WTC11 (cell line): ENCODE data around the gene GORAB. TPM values are rescaled to one million over a fixed set of nuclear protein-coding genes. Genes with fewer than 3 reads are reported as not detected.

Experiments used
- ATAC-seq: fragments of 200-7000 bp; cut with Tn5 transposase; 2 replicates; pipeline ENCODE4 v1.10.0; 2021; ENCODE audit warnings: mild to moderate bottlenecking, moderate library complexity
- CTCF ChIA-PET: fragments of 300-600 bp; sonication (Branson Sonifier 250); formaldehyde crosslinking; loops from one replicate; lab custom pipeline; 2021; ENCODE audit warnings: antibody characterized with exemption; lab: Charles Lee
- POLR2A ChIA-PET: fragments of 350-600 bp; sonication (Branson Sonifier 250); formaldehyde crosslinking; loops from one replicate; lab custom pipeline; 2021; ENCODE audit warnings: antibody characterized with exemption; lab: Charles Lee
- DNase-seq: peaks from one replicate; pipeline ENCODE4 v3.0.0; 2021; ENCODE audit warnings: low spot score
- H3K27ac Mint-ChIP-seq: 2 replicates; pipeline ENCODE4 v1.8.0; 2021; ENCODE audit warnings: mixed read lengths
- H3K27me3 Mint-ChIP-seq: 2 replicates; pipeline ENCODE4 v1.8.0; 2021; ENCODE audit warnings: low read depth, mild to moderate bottlenecking, moderate library complexity, mixed read lengths
- H3K36me3 Mint-ChIP-seq: 2 replicates; pipeline ENCODE4 v1.8.0; 2021; ENCODE audit warnings: mixed read lengths
- H3K4me1 Mint-ChIP-seq: 2 replicates; pipeline ENCODE4 v1.8.0; 2022; ENCODE audit warnings: mixed read lengths
- H3K4me3 Mint-ChIP-seq: 2 replicates; pipeline ENCODE4 v1.8.0; 2021; ENCODE audit warnings: mild to moderate bottlenecking, moderate library complexity, mixed read lengths
- H3K9me3 Mint-ChIP-seq: 2 replicates; pipeline ENCODE4 v1.8.0; 2021; ENCODE audit warnings: mixed read lengths
- ATF6 ChIP-seq: sonication (generic); formaldehyde crosslinking; IDR thresholded peaks from 2 replicates; pipeline ENCODE4 v1.8.1; 2023; ENCODE audit warnings: mild to moderate bottlenecking, missing genetic modification reagents
- CTCF ChIP-seq: fragments of 200-600 bp; IDR thresholded peaks from 2 replicates; pipeline ENCODE4 v1.8.0; 2022; ENCODE audit warnings: antibody characterized with exemption
- ELF4 ChIP-seq: sonication (generic); formaldehyde crosslinking; IDR thresholded peaks from 2 replicates; pipeline ENCODE4 v1.8.1; 2022; ENCODE audit warnings: low read depth, mild to moderate bottlenecking, moderate library complexity, missing genetic modification reagents
- EMX1 ChIP-seq: fragments of 250-450 bp; sonication (Bioruptor Pico); IDR thresholded peaks from 2 replicates; pipeline ENCODE4 v1.8.0; 2021; ENCODE audit warnings: mild to moderate bottlenecking
- FOXK1 ChIP-seq: sonication (generic); formaldehyde crosslinking; IDR thresholded peaks from 2 replicates; pipeline ENCODE4 v1.8.0; 2022; ENCODE audit warnings: mild to moderate bottlenecking, moderate library complexity, missing genetic modification reagents
- FOXP4 ChIP-seq: sonication (generic); formaldehyde crosslinking; IDR thresholded peaks from 2 replicates; pipeline ENCODE4 v1.8.0; 2022; ENCODE audit warnings: mild to moderate bottlenecking, missing genetic modification reagents
- JAZF1 ChIP-seq: fragments of 250-450 bp; sonication (Bioruptor Pico); IDR thresholded peaks from 2 replicates; pipeline ENCODE4 v1.9.0; 2021; ENCODE audit warnings: moderate library complexity, mild to moderate bottlenecking, inconsistent platforms
- KAT7 ChIP-seq: sonication (generic); formaldehyde crosslinking; IDR thresholded peaks from 2 replicates; pipeline ENCODE4 v1.8.1; 2023; ENCODE audit warnings: missing genetic modification reagents, mild to moderate bottlenecking, borderline replicate concordance
- NFATC4 ChIP-seq: fragments of 250-450 bp; sonication (Bioruptor Pico); IDR thresholded peaks from 2 replicates; pipeline ENCODE4 v1.9.0; 2021; ENCODE audit warnings: mild to moderate bottlenecking
- NFE2L1 ChIP-seq: sonication (generic); formaldehyde crosslinking; IDR thresholded peaks from 2 replicates; pipeline ENCODE4 v1.8.1; 2023; ENCODE audit warnings: missing genetic modification reagents
- PREB ChIP-seq: sonication (generic); formaldehyde crosslinking; IDR thresholded peaks from 2 replicates; pipeline ENCODE4 v1.8.1; 2022; ENCODE audit warnings: mild to moderate bottlenecking, missing genetic modification reagents, moderate library complexity, borderline replicate concordance
- PRRX2 ChIP-seq: fragments of 250-450 bp; sonication (Bioruptor Pico); IDR thresholded peaks from 2 replicates; pipeline ENCODE4 v1.8.0; 2021; ENCODE audit warnings: mild to moderate bottlenecking
- RELA ChIP-seq: sonication (generic); formaldehyde crosslinking; IDR thresholded peaks from 2 replicates; pipeline ENCODE4 v1.8.1; 2022; ENCODE audit warnings: missing genetic modification reagents, mild to moderate bottlenecking, borderline replicate concordance
- SOX15 ChIP-seq: fragments of 250-450 bp; sonication (Bioruptor Pico); IDR thresholded peaks from 2 replicates; pipeline ENCODE4 v1.9.0; 2021; ENCODE audit warnings: mild to moderate bottlenecking
- SP1 ChIP-seq: sonication (generic); formaldehyde crosslinking; conservative IDR thresholded peaks from 2 replicates; pipeline ENCODE4 v1.8.1; 2022; ENCODE audit warnings: missing genetic modification reagents
- ZNF281 ChIP-seq: sonication (generic); formaldehyde crosslinking; IDR thresholded peaks from 2 replicates; pipeline ENCODE4 v1.8.0; 2023; ENCODE audit warnings: mild to moderate bottlenecking, missing genetic modification reagents
- ZNF396 ChIP-seq: fragments of 250-450 bp; sonication (Bioruptor Pico); IDR thresholded peaks from 2 replicates; pipeline ENCODE4 v1.8.0; 2021; ENCODE audit warnings: mild to moderate bottlenecking, moderate library complexity, borderline replicate concordance
- ZSCAN18 ChIP-seq: fragments of 250-450 bp; sonication (Bioruptor Pico); IDR thresholded peaks from 2 replicates; pipeline ENCODE4 v2.1.2; 2022; ENCODE audit warnings: mild to moderate bottlenecking, moderate library complexity
- total RNA-seq: library from RNA; stranded (reverse); gene quantifications from 3 replicates; pipeline ENCODE4 v1.2.3, GENCODE V29; 2021

The GORAB gene
- total RNA-seq, 1 experiment from 2014 or later: 9.1 TPM

- Mint-ChIP-seq H3K36me3 (peaks cover 9% of the 10 kb centered on the region), H3K4me3 (no peak overlapping the region), H3K9me3 (peaks cover 22% of the 10 kb centered on the region), H3K27ac (no peak overlapping the region), H3K27me3 (peaks cover 2% of the 10 kb centered on the region; the same call in 1 of the 2 replicates), H3K4me1 (peaks cover 16% of the 10 kb centered on the region)
- DNase-seq (no peak), ATAC-seq (no peak)
- CTCF ChIA-PET: no interaction called here
- POLR2A ChIA-PET: no interaction called here
- no peak for TF ChIP-seq SOX15 (CRISPR knock-in tag)
Measured at GRCh38 chr1:170483051-170483450, 48.9 kb upstream of the GORAB start.

GRCh38 chr1:170487503-170487902 is 44.5 kb upstream of the GORAB start:
- Mint-ChIP-seq H3K4me3 (no peak overlapping the region), H3K27me3 (peaks cover 28% of the 10 kb centered on the region), H3K27ac (peak overlapping the region; percentile 93), H3K36me3 (peaks cover 9% of the 10 kb centered on the region), H3K9me3 (peaks cover 16% of the 10 kb centered on the region), H3K4me1 (peaks cover 42% of the 10 kb centered on the region)
- ChIA-PET CTCF (no interaction called here), POLR2A (no interaction called here)
- TF ChIP-seq FOXP4: peak; percentile 57; the same call in 1 of the 2 replicates
- no peak for TF ChIP-seq ZSCAN18 (CRISPR knock-in tag)
- TF ChIP-seq FOXK1 (CRISPR knock-in tag): peak; percentile 70; the same call in 1 of the 2 replicates
- DNase-seq (no peak), ATAC-seq (peak; percentile 83)

- no peak overlapping the region for H3K4me3 Mint-ChIP-seq
- no peak overlapping the region for H3K27ac Mint-ChIP-seq
- DNase-seq (no peak), ATAC-seq (peak; percentile 61)
- peaks cover 28% of the 10 kb centered on the region for H3K27me3 Mint-ChIP-seq
- TF ChIP-seq PRRX2 (CRISPR knock-in tag) (no peak), SP1 (CRISPR knock-in tag) (0 out of 2 replicates have a peak, but pooled peaks have one; percentile 17), CTCF (no peak)
- peaks cover 68% of the 10 kb centered on the region for H3K4me1 Mint-ChIP-seq
- H3K9me3 Mint-ChIP-seq: peaks cover 12% of the 10 kb centered on the region
- POLR2A ChIA-PET: no interaction called here
- CTCF ChIA-PET: no interaction called here
- peaks cover 9% of the 10 kb centered on the region for H3K36me3 Mint-ChIP-seq
Measured at GRCh38 chr1:170491291-170491690, 40.7 kb upstream of the GORAB start.

- CTCF ChIA-PET: no interaction called here
- Mint-ChIP-seq H3K4me3 (no peak overlapping the region), H3K27ac (no peak overlapping the region), H3K36me3 (no peaks in the 10 kb centered on the region), H3K9me3 (no peaks in the 10 kb centered on the region), H3K4me1 (peaks cover 55% of the 10 kb centered on the region), H3K27me3 (peaks cover 18% of the 10 kb centered on the region)
- no peak for TF ChIP-seq NFE2L1 (CRISPR knock-in tag)
- TF ChIP-seq JAZF1 (CRISPR knock-in tag): no peak
- TF ChIP-seq PREB (CRISPR knock-in tag): no peak
- no peak for TF ChIP-seq ATF6 (CRISPR knock-in tag)
- TF ChIP-seq NFATC4: no peak
- TF ChIP-seq RELA (CRISPR knock-in tag): no peak
- TF ChIP-seq ELF4 (CRISPR knock-in tag): no peak
- no peak for TF ChIP-seq KAT7 (CRISPR knock-in tag)
- no peak for TF ChIP-seq ZNF281 (CRISPR knock-in tag)
- TF ChIP-seq ZNF396 (CRISPR knock-in tag): no peak
- TF ChIP-seq EMX1 (CRISPR knock-in tag): no peak
- peak; percentile 88 for ATAC-seq
- POLR2A ChIA-PET: no interaction called here
- DNase-seq: no peak
Measured at GRCh38 chr1:170494369-170494768, 37.6 kb upstream of the GORAB start.
